A375 (cell line): ENCODE data around the gene MIEN1. TPM values are rescaled to one million over a fixed set of nuclear protein-coding genes. Genes with fewer than 3 reads are reported as not detected.

Experiments
- small RNA-seq: library from RNA; depleted of rRNA; stranded (forward); fragments of <200 nt; gene quantifications from one replicate; pipeline ENCODE3, GENCODE V24; 2014
- total RNA-seq: library from RNA; depleted of rRNA; stranded (reverse); fragments of >200 nt; shearing (Covaris generic); gene quantifications from 2 replicates; pipeline ENCODE4 v1.2.3, GENCODE V29; 2014; rRNA removed

MIEN1 gene, protein sequence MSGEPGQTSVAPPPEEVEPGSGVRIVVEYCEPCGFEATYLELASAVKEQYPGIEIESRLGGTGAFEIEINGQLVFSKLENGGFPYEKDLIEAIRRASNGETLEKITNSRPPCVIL
- total RNA-seq = 92.9 and 99.2 TPM in 2 replicates

DNA sequence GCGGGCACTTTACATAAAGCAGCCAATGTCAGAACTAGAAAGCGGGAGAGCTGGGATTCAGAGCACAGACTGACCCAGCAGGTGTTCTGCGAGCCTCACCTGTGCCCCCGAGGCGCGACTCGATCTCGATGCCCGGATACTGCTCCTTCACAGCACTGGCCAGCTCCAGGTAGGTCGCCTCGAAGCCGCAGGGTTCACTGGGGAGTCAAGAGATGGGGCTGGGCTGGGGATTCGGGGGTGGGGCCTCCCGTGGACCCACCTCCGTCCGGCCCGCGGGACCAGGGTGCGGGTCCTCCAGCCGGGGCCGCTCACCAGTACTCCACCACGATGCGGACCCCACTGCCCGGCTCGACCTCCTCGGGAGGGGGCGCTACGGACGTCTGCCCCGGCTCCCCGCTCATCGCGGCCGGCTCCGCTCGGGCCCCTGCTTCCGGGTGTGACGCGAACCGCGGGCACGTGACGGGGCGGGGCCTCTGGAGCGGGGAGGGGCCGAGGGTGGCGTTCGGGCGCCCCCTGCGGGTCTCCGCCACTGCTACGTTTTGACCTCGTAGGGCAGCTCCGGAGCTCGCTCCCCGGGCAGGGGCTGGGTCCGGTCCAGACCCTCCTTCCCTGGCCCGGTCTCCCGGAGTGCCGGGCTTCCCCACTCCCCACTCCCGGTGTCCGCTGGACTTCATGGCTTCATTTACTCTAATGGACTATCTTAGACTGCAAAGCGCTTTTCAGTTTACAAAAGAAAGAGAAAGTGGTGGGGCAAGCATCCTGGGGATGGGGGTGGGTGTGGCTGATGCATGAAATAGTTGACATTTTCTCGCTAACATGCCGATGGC lies at the start of gene MIEN1:
Gene MIEN1, minus strand, starts transcription at position 438 of the 827 bp plus-strand sequence. Its CDS starts 37 bp downstream, at position 401.

DNA sequence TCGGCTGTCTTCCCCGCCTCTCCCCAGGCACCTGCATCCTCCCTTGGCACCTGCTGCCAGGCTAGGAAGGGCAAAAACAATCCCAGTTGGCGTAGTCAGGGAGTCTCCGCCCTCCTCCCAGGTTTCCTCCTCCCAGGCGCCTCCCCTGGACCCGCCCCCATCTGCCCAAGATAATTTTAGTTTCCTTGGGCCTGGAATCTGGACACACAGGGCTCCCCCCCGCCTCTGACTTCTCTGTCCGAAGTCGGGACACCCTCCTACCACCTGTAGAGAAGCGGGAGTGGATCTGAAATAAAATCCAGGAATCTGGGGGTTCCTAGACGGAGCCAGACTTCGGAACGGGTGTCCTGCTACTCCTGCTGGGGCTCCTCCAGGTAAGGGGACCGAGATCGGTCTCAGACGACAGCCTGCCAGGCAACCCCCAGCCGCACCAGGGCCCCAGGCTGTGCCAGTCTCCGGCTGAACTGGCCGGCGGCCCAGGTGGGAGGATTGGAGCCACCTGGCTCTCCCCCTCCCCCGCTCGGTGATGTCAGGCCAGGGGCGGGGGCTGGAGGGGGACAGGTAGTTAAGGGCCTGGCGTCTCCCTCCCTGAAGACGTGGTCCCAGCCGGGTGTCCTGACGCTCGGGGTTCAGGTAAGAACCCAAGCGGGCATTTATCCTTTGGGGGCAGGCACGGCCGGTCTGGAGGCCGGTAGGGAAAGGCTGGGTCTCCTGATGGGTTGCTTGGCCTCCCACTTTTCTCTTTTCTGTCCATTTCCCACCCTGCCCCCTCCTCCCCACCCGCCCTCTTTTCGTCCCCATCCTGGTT lies 7.6 kb upstream of the MIEN1 start, which contains the start of gene GRB7:
Gene GRB7, plus strand, starts transcription at position 179 of the 808 bp plus-strand sequence. CDS start 4,364 bp downstream, outside the sequence.

DNA sequence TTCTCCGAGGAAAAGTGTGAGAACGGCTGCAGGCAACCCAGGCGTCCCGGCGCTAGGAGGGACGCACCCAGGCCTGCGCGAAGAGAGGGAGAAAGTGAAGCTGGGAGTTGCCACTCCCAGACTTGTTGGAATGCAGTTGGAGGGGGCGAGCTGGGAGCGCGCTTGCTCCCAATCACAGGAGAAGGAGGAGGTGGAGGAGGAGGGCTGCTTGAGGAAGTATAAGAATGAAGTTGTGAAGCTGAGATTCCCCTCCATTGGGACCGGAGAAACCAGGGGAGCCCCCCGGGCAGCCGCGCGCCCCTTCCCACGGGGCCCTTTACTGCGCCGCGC lies 30.5 kb downstream of the MIEN1 start, which contains the start of gene ERBB2:
Gene ERBB2, plus strand, starts transcription at position 247 of the 330 bp plus-strand sequence. CDS start 175 bp downstream, outside the sequence.

DNA sequence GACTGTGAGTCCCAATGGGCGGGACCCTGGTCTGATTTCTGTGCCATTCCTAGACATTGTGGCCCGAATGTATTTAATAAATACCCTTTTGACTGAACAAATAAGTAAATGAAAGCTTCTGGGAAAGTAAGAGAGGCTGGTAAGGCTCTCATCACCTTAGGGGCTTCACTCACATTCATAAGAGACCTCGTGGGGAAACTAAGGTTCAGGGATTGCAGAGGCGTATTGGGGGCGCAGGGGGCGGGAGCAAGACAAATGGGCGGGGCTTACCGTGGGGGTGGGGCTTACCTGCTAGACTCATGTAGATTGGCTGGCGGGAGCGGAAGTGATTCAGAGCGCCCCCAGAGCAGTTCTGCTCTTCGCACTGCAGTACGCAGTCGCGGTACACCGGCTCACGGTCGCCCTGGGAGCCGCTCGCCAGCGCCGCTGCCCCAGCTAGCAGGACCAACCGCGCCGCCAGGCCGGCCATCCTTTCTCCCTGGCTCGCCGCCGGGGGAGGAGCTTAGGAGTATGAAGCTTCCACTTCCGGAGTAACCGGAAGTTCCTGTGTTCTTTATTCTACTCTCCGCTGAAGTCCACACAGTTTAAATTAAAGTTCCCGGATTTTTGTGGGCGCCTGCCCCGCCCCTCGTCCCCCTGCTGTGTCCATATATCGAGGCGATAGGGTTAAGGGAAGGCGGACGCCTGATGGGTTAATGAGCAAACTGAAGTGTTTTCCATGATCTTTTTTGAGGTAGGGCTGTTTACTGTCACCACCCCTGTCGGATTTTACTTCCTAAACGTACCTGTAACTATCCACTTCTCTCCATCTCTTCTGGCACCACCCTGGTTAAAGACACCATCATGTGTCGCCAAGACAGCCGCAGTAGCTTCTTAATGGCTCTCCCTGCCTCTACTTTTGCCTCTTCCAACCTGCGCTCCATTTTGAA lies 42.5 kb downstream of the MIEN1 start, which contains the start of gene PGAP3:
Gene PGAP3, minus strand, starts transcription at position 512 of the 929 bp plus-strand sequence. Its CDS starts 43 bp downstream, at position 469.

Small RNAs within 50 kb of the gene (small RNA-seq; reads per million reads assigned to genes)
- gene MIR4728 = not detected

Other genes with a start within 250 kb of the MIEN1 start
- gene NEUROD2, start 122.6 kb downstream of the MIEN1 start, total RNA-seq = not detected in 2 replicates
- 1.4 TPM in 2 replicates for gene PPP1R1B, start 103.6 kb downstream of the MIEN1 start, total RNA-seq
- gene STARD3, start 93.4 kb downstream of the MIEN1 start, total RNA-seq = 37.3 and 37.7 TPM in 2 replicates
- 1.1 and 1.6 TPM in 2 replicates for gene TCAP, start 65.2 kb downstream of the MIEN1 start, total RNA-seq
- 0.60 and 0.96 TPM in 2 replicates for gene PNMT, start 62.1 kb downstream of the MIEN1 start, total RNA-seq
- gene PGAP3, start 42.5 kb downstream of the MIEN1 start, total RNA-seq = 12.2 and 13.9 TPM in 2 replicates
- 31.3 and 44.2 TPM in 2 replicates for gene ERBB2, start 30.5 kb downstream of the MIEN1 start, total RNA-seq
- gene GRB7, start 7.4 kb upstream of the MIEN1 start, total RNA-seq = 0.38 TPM in 1 of 2 replicates, not detected in the other
- gene IKZF3, start 133.8 kb upstream of the MIEN1 start, total RNA-seq = 0.08 and 0.29 TPM in 2 replicates
- not detected in 2 replicates for gene ZPBP2, start 137.7 kb upstream of the MIEN1 start, total RNA-seq
- gene GSDMB, start 188.1 kb upstream of the MIEN1 start, total RNA-seq = 2.9 TPM in 2 replicates
- gene ORMDL3, start 197.1 kb upstream of the MIEN1 start, total RNA-seq = 20.1 and 21.5 TPM in 2 replicates
- gene LRRC3C, start 197.2 kb upstream of the MIEN1 start, total RNA-seq = not detected in 2 replicates
- not detected in 2 replicates for gene GSDMA, start 232.5 kb upstream of the MIEN1 start, total RNA-seq